ENCODE measurements around the gene DMTF1. TPM values are rescaled to one million over a fixed set of nuclear protein-coding genes. Genes with fewer than 3 reads are reported as not detected.

Gene DMTF1
- polyA plus RNA-seq, 1 donor (not counting 4 experiments of a cell fraction or from before 2014, with no cell fraction given) = 98.4 TPM

GRCh38 chr7:87206361-87206760 lies 54.1 kb downstream of the DMTF1 start:
- no peak for DNase-seq (ENCODE audit: low read depth, low spot score)
- Histone ChIP-seq H3K4me2 (ENCODE audit: control insufficient read depth, extremely low read depth, insufficient read depth, low read depth, low read length) (no peak overlapping the region), H3K9ac (ENCODE audit: control insufficient read depth, extremely low read depth, insufficient read depth, low read length) (no peak overlapping the region), H2AFZ (ENCODE audit: control insufficient read depth, low read length) (no peak overlapping the region), H3K79me2 (ENCODE audit: control insufficient read depth, insufficient read depth, low read length) (peaks cover 55% of the 10 kb centered on the region), H4K20me1 (ENCODE audit: control insufficient read depth, extremely low read depth, insufficient read depth, low read length) (no peaks in the 10 kb centered on the region), H3K27me3 (ENCODE audit: control insufficient read depth, extremely low read depth, insufficient read depth, low read length) (no peaks in the 10 kb centered on the region), H3K9me3 (ENCODE audit: control insufficient read depth, low read depth, low read length) (peaks cover 7% of the 10 kb centered on the region), H3K4me1 (ENCODE audit: control insufficient read depth, extremely low read depth, insufficient read depth, low read length) (no peaks in the 10 kb centered on the region), H3K4me3 (ENCODE audit: control insufficient read depth in 2 of 3, extremely low read depth in 1 of 3, insufficient read depth in 2 of 3, low read depth in 1 of 3, low read length in 3 of 3) (no peak overlapping the region), H3K36me3 (ENCODE audit: control insufficient read depth in 2 of 2, extremely low read depth in 1 of 2, insufficient read depth in 2 of 2, low read length in 2 of 2) (peaks cover 3 to 8% of the 10 kb centered on the region in 2 experiments), H3K9me1 (ENCODE audit: control insufficient read depth, extremely low read depth, insufficient read depth, low read length) (no peaks in the 10 kb centered on the region), H3K27ac (ENCODE audit: control insufficient read depth, insufficient read depth, low read length) (no peak overlapping the region)
- FAIRE-seq = no peak
- TF ChIP-seq, protein P1, sequence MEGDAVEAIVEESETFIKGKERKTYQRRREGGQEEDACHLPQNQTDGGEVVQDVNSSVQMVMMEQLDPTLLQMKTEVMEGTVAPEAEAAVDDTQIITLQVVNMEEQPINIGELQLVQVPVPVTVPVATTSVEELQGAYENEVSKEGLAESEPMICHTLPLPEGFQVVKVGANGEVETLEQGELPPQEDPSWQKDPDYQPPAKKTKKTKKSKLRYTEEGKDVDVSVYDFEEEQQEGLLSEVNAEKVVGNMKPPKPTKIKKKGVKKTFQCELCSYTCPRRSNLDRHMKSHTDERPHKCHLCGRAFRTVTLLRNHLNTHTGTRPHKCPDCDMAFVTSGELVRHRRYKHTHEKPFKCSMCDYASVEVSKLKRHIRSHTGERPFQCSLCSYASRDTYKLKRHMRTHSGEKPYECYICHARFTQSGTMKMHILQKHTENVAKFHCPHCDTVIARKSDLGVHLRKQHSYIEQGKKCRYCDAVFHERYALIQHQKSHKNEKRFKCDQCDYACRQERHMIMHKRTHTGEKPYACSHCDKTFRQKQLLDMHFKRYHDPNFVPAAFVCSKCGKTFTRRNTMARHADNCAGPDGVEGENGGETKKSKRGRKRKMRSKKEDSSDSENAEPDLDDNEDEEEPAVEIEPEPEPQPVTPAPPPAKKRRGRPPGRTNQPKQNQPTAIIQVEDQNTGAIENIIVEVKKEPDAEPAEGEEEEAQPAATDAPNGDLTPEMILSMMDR (optimal IDR thresholded peaks at IDR 0.05 in 1 of 3, IDR thresholded peaks at IDR 0.05 in 1 of 3, conservative IDR thresholded peaks at IDR 0.05 in 1 of 3; ENCODE audit: extremely low read depth in 1 of 3, insufficient read depth in 2 of 3, low read length in 3 of 3) = no peak
- no peak for TF ChIP-seq EZH2 (IDR thresholded peaks at IDR 0.05; ENCODE audit: low read length)
- dilution Hi-C loops (cut with MboI; ENCODE audit: extremely low pct_ligation_motif_present, low sequenced_read_pairs) = no loop called here

GRCh38 chr7:87209295-87209924 lies 57.2 kb downstream of the DMTF1 start:
- Histone ChIP-seq H2AFZ (ENCODE audit: control insufficient read depth, low read length) (no peak overlapping the region), H3K27ac (ENCODE audit: control insufficient read depth, insufficient read depth, low read length) (no peak overlapping the region), H3K9me1 (ENCODE audit: control insufficient read depth, extremely low read depth, insufficient read depth, low read length) (no peaks in the 10 kb centered on the region), H3K4me3 (ENCODE audit: control insufficient read depth in 2 of 3, extremely low read depth in 1 of 3, insufficient read depth in 2 of 3, low read depth in 1 of 3, low read length in 3 of 3) (no peak overlapping the region), H3K79me2 (ENCODE audit: control insufficient read depth, insufficient read depth, low read length) (peaks cover 64% of the 10 kb centered on the region), H3K36me3 (ENCODE audit: control insufficient read depth in 2 of 2, extremely low read depth in 1 of 2, insufficient read depth in 2 of 2, low read length in 2 of 2) (peaks cover 3 to 6% of the 10 kb centered on the region in 2 experiments), H3K9me3 (ENCODE audit: control insufficient read depth, low read depth, low read length) (peaks cover 7% of the 10 kb centered on the region), H3K27me3 (ENCODE audit: control insufficient read depth, extremely low read depth, insufficient read depth, low read length) (no peaks in the 10 kb centered on the region), H3K4me2 (ENCODE audit: control insufficient read depth, extremely low read depth, insufficient read depth, low read depth, low read length) (no peak overlapping the region), H3K9ac (ENCODE audit: control insufficient read depth, extremely low read depth, insufficient read depth, low read length) (no peak overlapping the region), H3K4me1 (ENCODE audit: control insufficient read depth, extremely low read depth, insufficient read depth, low read length) (no peaks in the 10 kb centered on the region), H4K20me1 (ENCODE audit: control insufficient read depth, extremely low read depth, insufficient read depth, low read length) (no peaks in the 10 kb centered on the region)
- DNase-seq (ENCODE audit: low read depth, low spot score) = no peak
- TF ChIP-seq, protein P1 (optimal IDR thresholded peaks at IDR 0.05 in 1 of 3, IDR thresholded peaks at IDR 0.05 in 1 of 3, conservative IDR thresholded peaks at IDR 0.05 in 1 of 3; ENCODE audit: extremely low read depth in 1 of 3, insufficient read depth in 2 of 3, low read length in 3 of 3) = no peak
- TF ChIP-seq EZH2 (IDR thresholded peaks at IDR 0.05; ENCODE audit: low read length) = no peak
- dilution Hi-C loops (cut with MboI; ENCODE audit: extremely low pct_ligation_motif_present, low sequenced_read_pairs) = no loop called here
- FAIRE-seq = no peak
